ENCODE measurements around the gene DDX54. TPM values are rescaled to one million over a fixed set of nuclear protein-coding genes. Genes with fewer than 3 reads are reported as not detected.

DDX54 gene
- total RNA-seq, 1 donor, result 31.2 TPM

GRCh38 chr12:113161415-113162016, 23.8 kb downstream of the DDX54 start:
- H3K4me3 ChIP-seq (ENCODE audit: low read depth, low read length), result no peak overlapping the region
- no peak for DNase-seq (ENCODE audit: low read depth)
- TF ChIP-seq, protein P1, sequence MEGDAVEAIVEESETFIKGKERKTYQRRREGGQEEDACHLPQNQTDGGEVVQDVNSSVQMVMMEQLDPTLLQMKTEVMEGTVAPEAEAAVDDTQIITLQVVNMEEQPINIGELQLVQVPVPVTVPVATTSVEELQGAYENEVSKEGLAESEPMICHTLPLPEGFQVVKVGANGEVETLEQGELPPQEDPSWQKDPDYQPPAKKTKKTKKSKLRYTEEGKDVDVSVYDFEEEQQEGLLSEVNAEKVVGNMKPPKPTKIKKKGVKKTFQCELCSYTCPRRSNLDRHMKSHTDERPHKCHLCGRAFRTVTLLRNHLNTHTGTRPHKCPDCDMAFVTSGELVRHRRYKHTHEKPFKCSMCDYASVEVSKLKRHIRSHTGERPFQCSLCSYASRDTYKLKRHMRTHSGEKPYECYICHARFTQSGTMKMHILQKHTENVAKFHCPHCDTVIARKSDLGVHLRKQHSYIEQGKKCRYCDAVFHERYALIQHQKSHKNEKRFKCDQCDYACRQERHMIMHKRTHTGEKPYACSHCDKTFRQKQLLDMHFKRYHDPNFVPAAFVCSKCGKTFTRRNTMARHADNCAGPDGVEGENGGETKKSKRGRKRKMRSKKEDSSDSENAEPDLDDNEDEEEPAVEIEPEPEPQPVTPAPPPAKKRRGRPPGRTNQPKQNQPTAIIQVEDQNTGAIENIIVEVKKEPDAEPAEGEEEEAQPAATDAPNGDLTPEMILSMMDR (IDR thresholded peaks at IDR 0.05; ENCODE audit: insufficient read depth, low read length), result no peak

- TF ChIP-seq, protein P1 (IDR thresholded peaks at IDR 0.05; ENCODE audit: insufficient read depth, low read length), result no peak
- no peak for DNase-seq (ENCODE audit: low read depth)
- H3K4me3 ChIP-seq (ENCODE audit: low read depth, low read length), result no peak overlapping the region
Observed at GRCh38 chr12:113159937-113160336, 25.3 kb downstream of the DDX54 start.

DNA sequence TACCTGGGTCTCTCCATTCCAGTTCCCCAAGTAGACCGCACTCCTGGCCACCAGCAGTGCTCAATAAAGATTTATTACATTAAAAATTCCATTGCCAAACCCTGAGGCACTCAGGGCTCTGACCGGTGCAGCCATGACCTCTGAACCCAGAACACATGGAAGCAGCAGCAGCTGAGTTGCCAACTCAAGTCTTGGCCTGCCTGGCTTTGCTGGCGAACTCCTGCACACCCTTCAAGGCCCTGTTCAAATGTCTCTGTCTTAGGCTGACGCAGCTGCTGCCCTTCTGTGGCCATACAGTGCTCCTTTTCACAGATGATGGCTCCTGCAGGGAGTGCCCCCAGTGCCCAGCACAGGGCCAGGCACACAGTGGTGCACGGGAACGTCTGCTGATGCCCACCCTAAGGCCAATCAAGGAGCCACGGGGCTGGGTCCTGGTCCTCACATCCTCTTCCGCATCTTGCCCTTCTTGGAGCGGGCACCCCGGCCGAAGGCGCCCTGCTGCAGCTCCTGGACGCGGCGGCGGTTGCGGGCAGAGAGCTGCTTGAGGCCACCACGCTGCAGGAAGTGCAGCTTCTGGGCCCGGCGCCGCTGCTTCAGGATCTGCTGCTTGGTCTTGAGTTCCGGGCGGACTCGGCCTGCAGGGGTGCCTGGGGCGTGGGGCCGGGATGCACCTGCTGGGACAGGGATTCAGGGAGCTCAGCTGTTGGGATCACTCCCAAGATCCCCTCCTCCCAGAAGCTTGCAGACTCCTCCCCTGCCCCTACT, 26.7 kb downstream of the DDX54 start:
- no peak for DNase-seq (ENCODE audit: low read depth)
- TF ChIP-seq, protein P1 (IDR thresholded peaks at IDR 0.05; ENCODE audit: insufficient read depth, low read length), result no peak
- H3K4me3 ChIP-seq (ENCODE audit: low read depth, low read length), result no peak overlapping the region

DNA sequence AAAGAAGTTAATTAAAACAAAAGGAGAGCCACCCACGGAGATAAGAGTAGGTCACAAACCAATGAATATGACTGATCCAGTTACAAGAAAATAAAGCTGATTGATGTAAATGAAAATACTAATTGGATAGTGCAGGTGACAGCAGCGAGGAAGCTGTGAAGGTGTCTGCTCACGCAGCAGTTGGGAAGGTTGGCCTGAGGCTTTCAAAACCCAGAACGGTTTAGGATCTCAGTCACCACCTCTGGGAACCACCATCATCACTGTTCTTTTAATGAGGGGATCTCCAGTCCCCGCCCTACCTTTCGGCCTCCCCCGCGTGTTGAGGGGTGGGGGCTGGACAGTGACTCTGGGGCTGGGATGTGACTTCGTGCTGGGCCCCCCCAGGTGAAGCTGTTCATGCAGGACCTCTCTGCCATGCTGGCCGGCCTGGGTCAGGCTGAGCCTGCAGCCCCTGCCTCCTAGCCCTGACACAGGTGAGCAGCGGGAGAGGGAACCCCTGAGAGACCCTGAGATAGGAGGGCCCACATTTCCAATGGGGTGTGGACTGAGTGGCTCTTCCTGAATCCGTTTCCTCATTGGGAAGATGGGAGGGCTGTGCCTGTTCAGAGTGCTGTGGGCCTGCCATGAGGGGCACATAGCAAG, 27.9 kb downstream of the DDX54 start:
- H3K4me3 ChIP-seq (ENCODE audit: low read depth, low read length), result no peak overlapping the region
- TF ChIP-seq, protein P1 (IDR thresholded peaks at IDR 0.05; ENCODE audit: insufficient read depth, low read length), result no peak
- no peak for DNase-seq (ENCODE audit: low read depth)

GRCh38 chr12:113155646-113156045, 29.6 kb downstream of the DDX54 start:
- TF ChIP-seq, protein P1 (IDR thresholded peaks at IDR 0.05; ENCODE audit: insufficient read depth, low read length), result no peak
- no peak overlapping the region for H3K4me3 ChIP-seq (ENCODE audit: low read depth, low read length)
- DNase-seq (ENCODE audit: low read depth), result no peak

DNA sequence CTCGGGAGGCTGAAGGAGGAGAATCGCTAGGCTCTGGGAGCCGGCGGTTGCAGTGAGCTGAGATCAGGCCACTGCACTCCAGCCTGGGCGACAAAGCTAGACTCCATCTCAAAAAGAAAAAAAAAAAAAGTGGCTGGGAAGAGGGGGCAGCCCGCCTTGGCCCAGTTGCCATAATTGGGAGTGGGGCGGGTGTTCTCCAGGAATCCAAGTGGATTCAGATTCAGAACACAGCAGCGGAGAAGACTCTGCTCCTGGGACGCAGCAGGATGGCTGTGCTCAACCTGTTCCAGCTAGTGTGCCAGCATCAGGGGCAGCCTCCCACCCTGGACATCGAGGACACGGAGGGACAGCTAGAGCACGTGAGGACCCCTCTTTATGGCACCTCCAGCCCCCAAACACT, 30.2 kb downstream of the DDX54 start:
- TF ChIP-seq, protein P1 (IDR thresholded peaks at IDR 0.05; ENCODE audit: insufficient read depth, low read length), result no peak
- H3K4me3 ChIP-seq (ENCODE audit: low read depth, low read length), result no peak overlapping the region
- no peak for DNase-seq (ENCODE audit: low read depth)

Data from fibroblast of the aortic adventitia (primary cell).